Ascending aorta (tissue), 2 donors: ENCODE data around the gene CKAP4. TPM values are rescaled to one million over a fixed set of nuclear protein-coding genes. Genes with fewer than 3 reads are reported as not detected.

Source experiments
- DNase-seq, 2 donors: peaks; one replicate each; pipeline ENCODE4 v3.0.0-alpha.2; 2019; ENCODE audit warnings: low spot score in 2 of 2
- H3K27ac ChIP-seq, 2 donors: fragments of 200-600 bp; sonication (generic); one replicate each; pipeline ENCODE4 v1.5.1; 2016 to 2017; ENCODE audit warnings: mild to moderate bottlenecking in 1 of 2
- H3K27me3 ChIP-seq: fragments of 200-600 bp; sonication (generic); one replicate; pipeline ENCODE4 v1.5.1; 2017
- H3K36me3 ChIP-seq, 2 donors: fragments of 200-600 bp; sonication (generic); one replicate each; pipeline ENCODE4 v1.5.1; 2016
- H3K4me1 ChIP-seq, 2 donors: fragments of 200-600 bp; sonication (generic); one replicate each; pipeline ENCODE4 v1.5.1; 2016 to 2017; ENCODE audit warnings: mild to moderate bottlenecking in 1 of 2
- H3K4me3 ChIP-seq, 2 donors: fragments of 200-600 bp; sonication (generic); one replicate each; pipeline ENCODE4 v1.5.1; 2016 to 2017; ENCODE audit warnings: mild to moderate bottlenecking in 1 of 2
- H3K9me3 ChIP-seq, 2 donors: fragments of 200-600 bp; sonication (generic); one replicate each; pipeline ENCODE4 v1.5.1; 2016
- CTCF ChIP-seq, 3 experiments: fragments of 200-600 bp in 2 of 3; fragments of 450-650 bp in 1 of 3; sonication (generic) in 2 of 3; IDR thresholded peaks; one replicate each; pipeline ENCODE4 v1.5.1; 2016 to 2019; ENCODE audit warnings: antibody characterized with exemption in 3 of 3, mild to moderate bottlenecking in 1 of 3, moderate library complexity in 1 of 3
- intact Hi-C: fragments of 100-400 bp; cut with DNase I; formaldehyde crosslinking; loops from one replicate; pipeline ENCODE4 v1.15.1; 2023
- total RNA-seq: library from RNA; depleted of rRNA; stranded (reverse); fragments of >200 nt; gene quantifications from one replicate; pipeline ENCODE4 v1.1.0, GENCODE V29; 2016

The CKAP4 gene
- total RNA-seq, 1 donor from 2014 or later = 116 TPM

- DNase-seq = no peak
- intact Hi-C loops = no loop called here
- Histone ChIP-seq H3K9me3 (no peaks in the 10 kb centered on the region), H3K4me1 (no peaks in the 10 kb centered on the region), H3K27ac (no peak overlapping the region), H3K27me3 (no peaks in the 10 kb centered on the region), H3K4me3 (no peak overlapping the region), H3K36me3 (no peaks in the 10 kb centered on the region)
- TF ChIP-seq CTCF (IDR thresholded peaks at IDR 0.05) = no peak
These were observed 18.7 kb downstream of the CKAP4 start for GRCh38 chr12:106229036-106229591.

GRCh38 chr12:106228320-106228710 is 19.5 kb downstream of the CKAP4 start:
- H3K4me1 ChIP-seq = peaks cover 0 to 4% of the 10 kb centered on the region in 2 donors
- no peak overlapping the region for H3K27ac ChIP-seq
- H3K4me3 ChIP-seq = no peak overlapping the region
- H3K27me3 ChIP-seq = no peaks in the 10 kb centered on the region
- no peaks in the 10 kb centered on the region for H3K9me3 ChIP-seq
- no peaks in the 10 kb centered on the region for H3K36me3 ChIP-seq
- DNase-seq = no peak
- intact Hi-C loops = no loop called here
- no peak for TF ChIP-seq CTCF (IDR thresholded peaks at IDR 0.05)

DNA sequence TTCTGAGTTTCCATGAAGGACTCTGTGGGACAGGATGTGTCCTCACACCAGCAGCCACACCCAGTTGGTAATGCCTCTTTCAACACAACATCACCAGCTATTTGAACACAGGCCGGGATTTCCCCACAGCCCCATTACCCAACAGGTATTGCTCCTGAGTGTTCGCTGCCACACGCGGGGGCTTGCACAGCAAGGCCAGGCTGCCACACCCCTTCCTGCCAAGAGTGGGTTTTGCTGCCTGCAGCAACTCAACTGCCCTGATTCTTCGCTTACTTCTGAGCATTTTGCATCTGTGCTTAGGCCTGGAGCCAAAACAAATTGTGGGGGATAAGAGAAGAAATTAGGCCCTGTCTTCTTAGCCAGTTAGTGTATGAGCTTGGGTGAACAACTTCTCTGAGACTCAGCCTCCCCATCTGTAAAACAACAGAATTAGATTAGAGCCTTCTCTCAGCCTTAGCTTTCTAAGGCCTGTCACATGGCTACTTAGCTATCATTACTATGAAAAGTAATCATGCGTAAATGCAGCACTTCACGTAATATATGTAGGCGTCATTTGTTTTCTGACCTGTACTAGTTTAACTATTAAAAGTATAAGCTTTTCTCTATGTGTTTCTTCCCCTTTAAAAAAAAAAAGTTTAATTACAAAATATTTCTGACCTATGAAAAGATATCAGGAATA is 20.0 kb downstream of the CKAP4 start:
- H3K4me1 ChIP-seq = peaks cover 0 to 4% of the 10 kb centered on the region in 2 donors
- no peaks in the 10 kb centered on the region for H3K36me3 ChIP-seq
- H3K4me3 ChIP-seq = no peak overlapping the region
- H3K9me3 ChIP-seq = no peaks in the 10 kb centered on the region
- no peak overlapping the region for H3K27ac ChIP-seq
- intact Hi-C loops = loop anchor here (1.0 kb wide), 1 partner anchor 55 kb away; no protein-coding TSS in a partner anchor
- no peak for TF ChIP-seq CTCF (IDR thresholded peaks at IDR 0.05)
- H3K27me3 ChIP-seq = no peaks in the 10 kb centered on the region
- DNase-seq = peak in 1 of 2 donors; percentile 67

- H3K4me1 ChIP-seq = peaks cover 0 to 4% of the 10 kb centered on the region in 2 donors
- DNase-seq = no peak
- H3K27me3 ChIP-seq = no peaks in the 10 kb centered on the region
- H3K9me3 ChIP-seq = no peaks in the 10 kb centered on the region
- H3K36me3 ChIP-seq = no peaks in the 10 kb centered on the region
- no peak overlapping the region for H3K4me3 ChIP-seq
- H3K27ac ChIP-seq = no peak overlapping the region
- intact Hi-C loops = loop anchor here (1.0 kb wide), 1 partner anchor 55 kb away; no protein-coding TSS in a partner anchor
- TF ChIP-seq CTCF (IDR thresholded peaks at IDR 0.05) = peak; percentile 57 to 82 (median 75)
These were observed 20.8 kb downstream of the CKAP4 start for GRCh38 chr12:106226884-106227640.

- Histone ChIP-seq H3K27ac (no peak overlapping the region), H3K4me3 (no peak overlapping the region), H3K4me1 (peaks cover 0 to 4% of the 10 kb centered on the region in 2 donors), H3K27me3 (no peaks in the 10 kb centered on the region), H3K36me3 (no peaks in the 10 kb centered on the region), H3K9me3 (no peaks in the 10 kb centered on the region)
- intact Hi-C loops = loop anchor here (1.0 to 5.0 kb wide), 2 partner anchors 517 to 804 kb away; no protein-coding TSS in a partner anchor
- no peak for TF ChIP-seq CTCF (IDR thresholded peaks at IDR 0.05)
- no peak for DNase-seq
These were observed 23.5 kb downstream of the CKAP4 start for GRCh38 chr12:106224355-106224706.
